HepG2 (cell line): Measurements from ENCODE around the gene TAF8. TPM values are rescaled to one million over a fixed set of nuclear protein-coding genes. Genes with fewer than 3 reads are reported as not detected.

Source experiments
- AGO1 ChIP-seq: fragments of 200-400 bp; formaldehyde crosslinking; IDR thresholded peaks from 2 replicates; pipeline ENCODE4 v1.6.1; 2017; ENCODE audit warnings: mild to moderate bottlenecking, low read depth, low read length, moderate library complexity; ENCODE audit not compliant: poor library complexity, severe bottlenecking
- CHD4 ChIP-seq: fragments of 200-600 bp; sonication (generic); IDR thresholded peaks from 2 replicates; pipeline ENCODE4 v1.7.0; 2017; ENCODE audit warnings: mild to moderate bottlenecking, low read length, borderline replicate concordance
- DMAP1 ChIP-seq: IDR thresholded peaks from 2 replicates; pipeline ENCODE4 v1.6.1; 2016
- HNRNPL ChIP-seq: fragments of 200-400 bp; formaldehyde crosslinking; IDR thresholded peaks from 2 replicates; pipeline ENCODE4 v1.6.1; 2017; ENCODE audit warnings: mild to moderate bottlenecking, low read depth, low read length
- PHF8 ChIP-seq: sonication (generic); formaldehyde crosslinking; IDR thresholded peaks from 2 replicates; pipeline ENCODE4 v1.5.0; 2020; ENCODE audit warnings: missing genetic modification reagents
- REL ChIP-seq: sonication (generic); formaldehyde crosslinking; conservative IDR thresholded peaks from 2 replicates; pipeline ENCODE4 v1.8.0; 2022; ENCODE audit warnings: mild to moderate bottlenecking, missing genetic modification reagents, moderate library complexity
- TEAD2 ChIP-seq: sonication (generic); formaldehyde crosslinking; IDR thresholded peaks from 2 replicates; pipeline ENCODE4 v1.9.0; 2021; ENCODE audit warnings: missing genetic modification reagents
- THAP11 ChIP-seq: IDR thresholded peaks from 2 replicates; pipeline ENCODE4 v1.6.1; 2016; ENCODE audit warnings: missing biosample characterization, missing genetic modification reagents
- TOPORS ChIP-seq: sonication (generic); formaldehyde crosslinking; IDR thresholded peaks from 2 replicates; pipeline ENCODE4 v1.8.0; 2023; ENCODE audit warnings: mild to moderate bottlenecking, missing genetic modification reagents
- TRAFD1 ChIP-seq: sonication (generic); formaldehyde crosslinking; IDR thresholded peaks from 2 replicates; pipeline ENCODE4 v1.5.1; 2020; ENCODE audit warnings: missing genetic modification reagents, mild to moderate bottlenecking, borderline replicate concordance
- ZC3H4 ChIP-seq: sonication (generic); formaldehyde crosslinking; IDR thresholded peaks from 2 replicates; pipeline ENCODE4 v1.4.0; 2020; ENCODE audit warnings: missing genetic modification reagents, borderline replicate concordance
- ZFP36L1 ChIP-seq: sonication (generic); formaldehyde crosslinking; IDR thresholded peaks from 2 replicates; pipeline ENCODE4 v1.8.0; 2022; ENCODE audit warnings: mild to moderate bottlenecking, missing genetic modification reagents, moderate library complexity
- ZNF746 ChIP-seq: sonication (generic); formaldehyde crosslinking; IDR thresholded peaks from 2 replicates; pipeline ENCODE4 v1.8.0; 2022; ENCODE audit warnings: mild to moderate bottlenecking, missing genetic modification reagents
- polyA plus RNA-seq, 8 experiments: library from polyadenylated mRNA; depleted of rRNA in 3 of 8; stranded (reverse) in 7 of 8; unstranded in 1 of 8; fragments of >200 nt; fragmentation: Illumina TruSeq in 4 of 8; extraction: Trizol in 4 of 8; gene quantifications; 2 replicates each; pipeline versions ENCODE4 v1.2.1 to v1.2.3, GENCODE V29; 2011 to 2016; ENCODE audit warnings: low read depth in 4 of 8, missing spikeins in 1 of 8, mixed read lengths in 1 of 8; ENCODE audit not compliant: insufficient read depth in 1 of 8
- total RNA-seq, 5 experiments: library from RNA; depleted of rRNA; stranded (reverse); fragments of >200 nt; fragmentation: Illumina TruSeq; extraction: Trizol; gene quantifications; 2 replicates each; pipeline ENCODE4 v1.2.3, GENCODE V29; 2016; ENCODE audit warnings: low read depth in 1 of 5
- TF ChIP-seq, protein P1 (sequence below): sonication (generic); formaldehyde crosslinking; IDR thresholded peaks from 2 replicates; pipeline ENCODE4 v1.4.0; 2020; ENCODE audit warnings: missing genetic modification reagents
- TF ChIP-seq, protein P2 (sequence below): IDR thresholded peaks from 2 replicates; pipeline ENCODE4 v1.6.1; 2016; ENCODE audit warnings: missing biosample characterization, missing genetic modification reagents, low read depth
- TF ChIP-seq, protein P3 (sequence below): sonication (generic); formaldehyde crosslinking; IDR thresholded peaks from 2 replicates; pipeline ENCODE4 v1.5.0; 2020; ENCODE audit warnings: missing genetic modification reagents
- TF ChIP-seq, protein P4 (sequence below): sonication (generic); formaldehyde crosslinking; IDR thresholded peaks from 2 replicates; pipeline ENCODE4 v1.5.1; 2020; ENCODE audit warnings: missing genetic modification reagents, mild to moderate bottlenecking, borderline replicate concordance

Gene TAF8
- total and polyA plus RNA-seq, 2 of the 13 experiments (the other 11 are each of a cell fraction or from before 2014, with no cell fraction given): 25.2 to 25.8 TPM

- TF ChIP-seq ZFP36L1 (CRISPR knock-in tag): 0 out of 2 replicates have a peak, but pooled peaks have one; percentile 15
- TF ChIP-seq CHD4: no peak
- TF ChIP-seq DMAP1 (CRISPR knock-in tag): no peak
- TF ChIP-seq TOPORS (CRISPR knock-in tag): no peak
- TF ChIP-seq HNRNPL: no peak
- TF ChIP-seq REL (CRISPR knock-in tag): no peak
- TF ChIP-seq AGO1: no peak
- TF ChIP-seq, protein P1, sequence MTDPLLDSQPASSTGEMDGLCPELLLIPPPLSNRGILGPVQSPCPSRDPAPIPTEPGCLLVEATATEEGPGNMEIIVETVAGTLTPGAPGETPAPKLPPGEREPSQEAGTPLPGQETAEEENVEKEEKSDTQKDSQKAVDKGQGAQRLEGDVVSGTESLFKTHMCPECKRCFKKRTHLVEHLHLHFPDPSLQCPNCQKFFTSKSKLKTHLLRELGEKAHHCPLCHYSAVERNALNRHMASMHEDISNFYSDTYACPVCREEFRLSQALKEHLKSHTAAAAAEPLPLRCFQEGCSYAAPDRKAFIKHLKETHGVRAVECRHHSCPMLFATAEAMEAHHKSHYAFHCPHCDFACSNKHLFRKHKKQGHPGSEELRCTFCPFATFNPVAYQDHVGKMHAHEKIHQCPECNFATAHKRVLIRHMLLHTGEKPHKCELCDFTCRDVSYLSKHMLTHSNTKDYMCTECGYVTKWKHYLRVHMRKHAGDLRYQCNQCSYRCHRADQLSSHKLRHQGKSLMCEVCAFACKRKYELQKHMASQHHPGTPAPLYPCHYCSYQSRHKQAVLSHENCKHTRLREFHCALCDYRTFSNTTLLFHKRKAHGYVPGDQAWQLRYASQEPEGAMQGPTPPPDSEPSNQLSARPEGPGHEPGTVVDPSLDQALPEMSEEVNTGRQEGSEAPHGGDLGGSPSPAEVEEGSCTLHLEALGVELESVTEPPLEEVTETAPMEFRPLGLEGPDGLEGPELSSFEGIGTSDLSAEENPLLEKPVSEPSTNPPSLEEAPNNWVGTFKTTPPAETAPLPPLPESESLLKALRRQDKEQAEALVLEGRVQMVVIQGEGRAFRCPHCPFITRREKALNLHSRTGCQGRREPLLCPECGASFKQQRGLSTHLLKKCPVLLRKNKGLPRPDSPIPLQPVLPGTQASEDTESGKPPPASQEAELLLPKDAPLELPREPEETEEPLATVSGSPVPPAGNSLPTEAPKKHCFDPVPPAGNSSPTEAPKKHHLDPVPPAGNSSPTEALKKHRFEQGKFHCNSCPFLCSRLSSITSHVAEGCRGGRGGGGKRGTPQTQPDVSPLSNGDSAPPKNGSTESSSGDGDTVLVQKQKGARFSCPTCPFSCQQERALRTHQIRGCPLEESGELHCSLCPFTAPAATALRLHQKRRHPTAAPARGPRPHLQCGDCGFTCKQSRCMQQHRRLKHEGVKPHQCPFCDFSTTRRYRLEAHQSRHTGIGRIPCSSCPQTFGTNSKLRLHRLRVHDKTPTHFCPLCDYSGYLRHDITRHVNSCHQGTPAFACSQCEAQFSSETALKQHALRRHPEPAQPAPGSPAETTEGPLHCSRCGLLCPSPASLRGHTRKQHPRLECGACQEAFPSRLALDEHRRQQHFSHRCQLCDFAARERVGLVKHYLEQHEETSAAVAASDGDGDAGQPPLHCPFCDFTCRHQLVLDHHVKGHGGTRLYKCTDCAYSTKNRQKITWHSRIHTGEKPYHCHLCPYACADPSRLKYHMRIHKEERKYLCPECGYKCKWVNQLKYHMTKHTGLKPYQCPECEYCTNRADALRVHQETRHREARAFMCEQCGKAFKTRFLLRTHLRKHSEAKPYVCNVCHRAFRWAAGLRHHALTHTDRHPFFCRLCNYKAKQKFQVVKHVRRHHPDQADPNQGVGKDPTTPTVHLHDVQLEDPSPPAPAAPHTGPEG (CRISPR knock-in tag): no peak
- peak; percentile 81; the same call in 1 of the 2 replicates for TF ChIP-seq ZNF746 (CRISPR knock-in tag)
- TF ChIP-seq, protein P2, sequence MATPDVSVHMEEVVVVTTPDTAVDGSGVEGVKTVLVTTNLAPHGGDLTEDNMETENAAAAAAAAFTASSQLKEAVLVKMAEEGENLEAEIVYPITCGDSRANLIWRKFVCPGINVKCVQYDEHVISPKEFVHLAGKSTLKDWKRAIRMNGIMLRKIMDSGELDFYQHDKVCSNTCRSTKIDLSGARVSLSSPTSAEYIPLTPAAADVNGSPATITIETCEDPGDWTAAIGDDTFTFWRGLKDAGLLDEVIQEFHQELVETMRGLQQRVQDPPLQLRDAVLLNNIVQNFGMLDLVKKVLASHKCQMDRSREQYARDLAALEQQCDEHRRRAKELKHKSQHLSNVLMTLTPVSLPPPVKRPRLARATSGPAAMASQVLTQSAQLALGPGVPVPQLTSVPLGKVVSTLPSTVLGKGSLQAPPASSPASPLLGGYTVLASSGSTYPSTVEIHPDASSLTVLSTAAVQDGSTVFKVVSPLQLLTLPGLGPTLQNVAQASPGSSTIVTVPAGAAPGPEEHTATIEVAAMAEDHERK (CRISPR knock-in tag): no peak
- TF ChIP-seq, protein P3, sequence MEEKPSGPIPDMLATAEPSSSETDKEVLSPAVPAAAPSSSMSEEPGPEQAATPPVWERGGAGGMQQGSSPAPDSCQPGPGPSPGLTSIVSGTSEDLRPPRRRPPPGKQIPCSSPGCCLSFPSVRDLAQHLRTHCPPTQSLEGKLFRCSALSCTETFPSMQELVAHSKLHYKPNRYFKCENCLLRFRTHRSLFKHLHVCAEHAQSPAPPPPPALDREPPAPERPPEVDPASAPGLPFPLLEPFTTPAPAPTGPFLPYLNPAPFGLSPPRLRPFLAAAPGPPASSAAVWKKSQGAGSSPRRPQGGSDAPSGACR (CRISPR knock-in tag): no peak
- TF ChIP-seq TRAFD1 (CRISPR knock-in tag): no peak
- no peak for TF ChIP-seq TEAD2 (CRISPR knock-in tag)
- TF ChIP-seq, protein P4, sequence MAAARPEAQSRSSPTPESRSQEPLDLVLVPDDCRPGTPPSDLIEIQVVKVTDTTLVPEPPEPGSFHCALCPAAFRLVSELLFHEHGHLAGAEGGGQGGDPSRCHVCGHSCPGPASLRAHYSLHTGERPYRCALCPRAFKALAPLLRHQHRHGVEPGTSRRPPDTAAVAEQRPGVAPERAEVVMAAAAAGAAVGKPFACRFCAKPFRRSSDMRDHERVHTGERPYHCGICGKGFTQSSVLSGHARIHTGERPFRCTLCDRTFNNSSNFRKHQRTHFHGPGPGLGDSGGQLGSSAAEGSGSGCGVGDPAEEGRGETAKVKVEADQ (CRISPR knock-in tag): 0 out of 2 replicates have a peak, but pooled peaks have one; percentile 14
- TF ChIP-seq PHF8 (CRISPR knock-in tag): no peak
- TF ChIP-seq ZC3H4 (CRISPR knock-in tag): no peak
- TF ChIP-seq THAP11: peak; percentile 56
Measured at GRCh38 chr6:42100029-42100901, 49.9 kb downstream of the TAF8 start (continued).
